Kidney glomerular epithelial cell (primary cell): Measurements from ENCODE around the gene FBXW11.
"Not testable (repeated sequence)": the region's sequence is repeated elsewhere in the genome, so short reads cannot be mapped to it uniquely, and the experiment has no call there.

ENCODE experiments used
- DNase-seq: peaks from one replicate; lab custom pipeline; 2025; lab: John Stamatoyannopoulos, UW

Gene FBXW11

DNA sequence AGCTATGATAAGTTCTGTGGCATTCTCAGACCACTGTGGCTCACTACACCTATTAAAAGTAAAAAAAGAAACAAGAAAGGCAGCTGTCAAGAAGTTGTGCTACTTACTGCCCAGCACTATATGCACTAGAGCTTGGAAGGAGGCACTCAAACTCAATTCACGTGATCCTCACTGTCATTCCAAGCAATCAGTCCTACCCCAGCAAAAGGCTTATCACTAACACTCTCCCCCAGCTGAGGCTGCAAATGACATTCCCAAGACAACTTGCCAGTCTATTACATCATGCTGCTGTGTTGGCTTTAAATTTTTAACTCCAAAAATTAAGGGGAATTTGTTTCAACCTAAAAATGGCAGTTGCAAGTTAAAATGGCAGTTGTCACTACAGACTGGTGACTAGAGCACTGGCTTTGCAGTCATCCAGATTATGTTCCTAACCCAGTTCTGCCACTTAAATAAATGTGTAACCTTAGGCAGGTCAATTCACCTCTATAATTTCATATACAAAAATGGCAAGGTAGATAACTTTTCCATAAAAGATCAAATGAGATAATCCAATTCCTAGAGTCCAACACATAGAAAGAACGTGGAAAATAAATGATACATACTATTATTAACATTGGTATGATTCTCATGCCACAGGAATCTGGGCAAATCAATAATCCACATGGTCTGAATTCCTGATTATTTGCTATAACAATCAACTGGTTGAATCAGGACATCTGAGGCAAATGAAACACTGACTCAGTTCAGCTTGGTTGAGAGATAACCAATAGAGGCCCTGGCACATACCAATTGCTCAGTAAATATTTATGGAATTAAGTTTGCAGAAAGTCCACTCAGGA lies 52.4 kb downstream of the FBXW11 start:
- peak; percentile 30 for DNase-seq

DNA sequence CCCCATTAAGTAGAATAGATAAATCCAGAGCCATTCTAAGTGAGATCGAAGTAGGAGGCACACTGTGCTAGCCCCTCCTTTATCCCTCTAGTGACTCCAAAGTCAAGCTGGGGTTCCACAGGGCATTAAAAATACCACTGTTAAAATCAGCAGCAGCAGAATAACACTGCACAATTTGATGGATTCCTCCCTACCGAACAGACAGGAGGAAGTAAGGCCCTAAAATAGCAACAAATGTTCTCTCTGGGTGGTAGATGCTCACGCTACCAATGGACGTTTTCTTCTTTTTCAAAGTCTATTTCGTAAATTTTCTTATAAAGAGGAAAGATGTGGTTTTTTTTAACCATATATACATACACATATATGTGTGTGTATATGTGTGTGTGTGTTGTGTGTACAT lies 54.4 kb downstream of the FBXW11 start:
- no peak for DNase-seq

GRCh38 chr5:171951218-171951617 lies 55.2 kb downstream of the FBXW11 start:
- DNase-seq, result no peak

GRCh38 chr5:171946000-171946781 lies 60.2 kb downstream of the FBXW11 start:
- DNase-seq, result no peak

DNA sequence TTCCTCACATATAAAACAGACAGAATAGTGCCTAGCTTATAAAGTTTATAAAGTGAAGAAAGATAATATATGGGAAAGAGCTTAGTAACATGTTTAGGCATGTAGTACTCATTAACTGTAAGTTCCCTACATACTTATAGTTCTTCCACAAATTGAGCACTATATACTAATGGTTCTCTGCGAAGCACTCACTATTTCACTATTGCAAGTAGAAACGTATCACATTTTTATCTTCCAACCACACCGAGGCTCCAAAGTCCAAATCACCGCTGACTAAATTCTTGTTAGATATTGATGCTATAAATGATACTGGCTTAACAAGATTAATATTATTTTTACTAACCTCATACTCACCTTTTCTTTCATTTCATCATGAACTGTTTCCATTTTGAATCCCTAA lies 61.0 kb downstream of the FBXW11 start:
- DNase-seq, result no peak

- no peak for DNase-seq
Measured at GRCh38 chr5:171945066-171945465, 61.4 kb downstream of the FBXW11 start.

GRCh38 chr5:171942112-171942516 lies 64.3 kb downstream of the FBXW11 start:
- not testable (repeated sequence) for DNase-seq

DNA sequence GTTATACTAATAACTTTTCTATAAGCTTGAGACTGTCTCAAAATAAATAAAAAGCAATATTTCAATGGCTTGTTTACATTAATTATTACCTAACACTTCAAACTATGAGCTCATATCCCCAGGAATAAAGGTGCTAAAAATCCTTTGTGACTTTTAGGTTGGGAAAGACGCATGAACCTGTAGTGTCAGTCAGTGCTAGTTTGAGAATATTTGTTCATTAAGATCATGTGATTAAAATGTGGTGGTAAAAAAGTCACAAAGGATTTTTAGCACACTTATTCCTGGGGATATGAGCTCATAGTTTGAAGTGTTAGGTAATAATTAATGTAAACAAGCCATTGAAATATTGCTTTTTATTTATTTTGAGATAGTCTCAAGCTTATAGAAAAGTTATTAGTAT lies 64.8 kb downstream of the FBXW11 start:
- DNase-seq, result not testable (repeated sequence)

- not testable (repeated sequence) for DNase-seq
Measured at GRCh38 chr5:171941275-171941674, 65.2 kb downstream of the FBXW11 start.

DNA sequence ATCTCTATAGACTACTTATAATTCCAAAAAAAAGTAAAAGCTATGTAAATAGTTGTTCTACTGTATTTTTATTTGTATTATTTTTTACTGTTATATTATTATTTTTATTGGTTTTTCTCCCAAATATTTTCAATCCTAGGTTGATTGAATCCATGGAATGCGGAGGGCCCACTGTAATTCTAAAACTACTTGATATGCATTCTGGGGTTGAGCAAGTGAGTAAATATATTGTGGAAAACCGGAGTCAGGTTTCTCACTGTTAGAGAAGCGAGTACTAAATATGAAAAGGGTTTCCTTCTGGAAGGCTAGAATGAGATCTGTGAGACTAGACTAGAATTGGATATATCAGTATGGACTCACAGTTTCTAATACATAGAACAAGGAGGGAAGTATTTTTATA lies 66.5 kb downstream of the FBXW11 start:
- DNase-seq, result no peak

- DNase-seq, result no peak
Measured at GRCh38 chr5:171938358-171938757, 68.1 kb downstream of the FBXW11 start.

DNA sequence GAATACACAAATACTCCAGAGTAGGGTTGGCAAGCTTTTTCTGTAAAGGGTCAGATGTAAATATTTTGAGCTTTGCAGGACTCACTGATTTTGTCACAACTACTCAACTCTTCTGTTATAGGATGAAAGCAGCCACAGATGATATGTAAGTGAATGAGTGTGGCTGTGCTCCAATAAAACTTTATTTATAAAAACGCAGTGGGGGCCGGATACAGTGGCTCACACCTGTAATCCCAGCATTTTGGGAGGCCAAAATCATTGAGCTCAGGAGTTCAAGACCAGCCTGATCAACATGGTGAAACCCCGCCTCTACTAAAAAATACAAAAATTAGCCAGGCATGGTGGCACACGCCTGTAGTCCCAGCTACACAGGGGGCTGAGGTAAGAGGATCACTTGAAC lies 69.1 kb downstream of the FBXW11 start:
- no peak for DNase-seq

DNA sequence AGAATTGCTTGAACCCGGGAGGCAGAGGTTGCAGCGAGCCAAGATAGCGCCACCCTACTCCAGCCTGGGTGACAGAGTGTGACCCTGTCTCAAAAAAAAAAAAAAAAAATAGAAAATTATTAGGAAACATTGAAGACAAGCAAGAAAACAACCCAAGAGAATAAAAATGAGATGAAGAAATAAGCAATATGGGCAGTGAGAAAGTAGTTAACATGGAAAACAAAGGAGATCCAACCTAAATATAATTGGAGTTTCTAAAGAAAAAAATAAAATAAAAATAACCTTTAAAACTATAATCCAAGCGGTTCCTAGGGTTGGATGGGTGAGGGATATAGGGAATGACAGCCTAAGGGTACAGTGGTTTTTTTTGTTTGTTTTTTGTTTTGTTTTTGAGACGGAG lies 71.9 kb downstream of the FBXW11 start:
- DNase-seq, result no peak

- no peak for DNase-seq
Measured at GRCh38 chr5:171931163-171931562, 75.3 kb downstream of the FBXW11 start.

DNA sequence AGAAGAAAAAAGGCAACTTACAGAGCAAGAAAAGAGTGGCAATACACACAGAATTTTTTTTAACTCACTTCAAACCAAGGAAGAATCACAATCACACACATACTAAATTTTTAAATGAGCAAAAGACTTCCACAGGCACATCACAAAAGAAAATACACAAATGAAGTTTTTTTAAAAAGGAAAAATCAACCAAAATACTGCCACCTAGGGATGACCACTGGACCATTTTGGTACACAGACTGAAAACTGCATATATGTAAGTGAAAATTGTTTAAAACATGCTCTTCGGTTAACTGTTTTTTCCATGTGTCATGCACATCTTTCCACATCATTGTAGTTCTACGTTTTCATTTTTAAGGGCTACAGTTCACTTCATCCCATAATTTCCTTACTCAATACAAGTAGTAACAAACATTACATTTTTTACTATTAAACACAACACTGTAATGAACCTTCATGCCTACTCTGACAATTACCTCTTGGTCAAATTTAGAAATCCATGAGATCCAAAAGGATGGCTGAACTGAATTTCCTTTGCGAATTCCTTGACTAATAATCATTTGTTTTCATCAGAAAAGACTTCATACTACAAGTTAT lies 79.0 kb downstream of the FBXW11 start:
- no peak for DNase-seq

- no peak for DNase-seq
Measured at GRCh38 chr5:171926311-171926710, 80.1 kb downstream of the FBXW11 start.

GRCh38 chr5:171924493-171925122 lies 81.8 kb downstream of the FBXW11 start:
- DNase-seq, result no peak

- DNase-seq, result no peak
Measured at GRCh38 chr5:171920765-171921391, 85.6 kb downstream of the FBXW11 start.

DNA sequence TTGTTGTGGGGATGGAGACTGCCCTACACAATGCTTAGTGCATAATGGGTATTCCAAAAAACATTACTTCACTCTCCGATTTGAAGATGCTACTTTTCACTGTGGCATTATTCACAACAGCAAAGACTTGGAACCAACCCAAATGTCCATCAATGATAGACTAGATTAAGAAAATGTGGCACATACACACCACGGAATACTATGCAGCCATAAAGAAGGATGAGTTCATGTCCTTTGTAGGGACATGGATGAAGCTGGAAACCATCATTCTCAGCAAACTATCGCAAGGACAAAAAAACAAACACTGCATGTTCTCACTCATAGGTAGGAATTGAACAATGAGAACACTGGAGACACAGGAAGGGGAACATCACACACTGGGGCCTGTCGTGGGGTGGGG lies 90.7 kb downstream of the FBXW11 start:
- DNase-seq, result not testable (repeated sequence)

GRCh38 chr5:171914726-171915338 lies 91.6 kb downstream of the FBXW11 start:
- DNase-seq, result no peak

DNA sequence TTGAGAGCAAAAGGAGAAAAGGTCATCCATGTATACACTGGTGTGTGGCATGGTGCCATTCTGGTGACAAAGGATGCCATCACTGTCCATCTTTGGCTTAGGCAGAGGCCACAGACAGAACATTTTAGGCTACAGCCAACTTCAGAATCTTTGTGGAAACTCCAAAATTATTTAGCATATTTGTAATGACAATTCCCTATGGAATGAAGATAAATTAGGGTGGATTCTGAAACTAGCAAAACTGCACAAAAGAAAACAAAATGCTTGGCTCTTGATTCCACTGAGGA lies 92.5 kb downstream of the FBXW11 start:
- no peak for DNase-seq

DNA sequence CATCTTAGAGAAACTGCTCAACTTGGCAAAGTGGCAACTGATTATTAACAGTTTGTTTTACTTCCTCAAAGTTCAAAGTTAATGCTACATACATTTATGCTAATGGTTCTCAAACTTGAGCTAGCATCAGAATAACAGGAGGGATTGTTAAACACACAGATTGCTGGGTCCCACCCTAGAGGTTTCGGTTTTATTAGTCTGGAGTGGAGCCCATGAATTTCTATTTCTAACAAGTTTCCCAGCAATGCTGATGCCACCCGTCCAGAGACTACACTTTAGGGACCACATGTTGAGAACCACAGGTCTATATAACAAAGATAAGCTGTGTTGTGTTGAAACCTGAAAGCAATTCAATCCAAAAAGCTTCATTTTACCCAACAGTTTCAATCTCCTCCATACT lies 95.3 kb downstream of the FBXW11 start:
- no peak for DNase-seq
